NCI-H1436 treated with DMSO at 0.1 percent for 48 hours (cell line): ENCODE data around the gene GNB1.
"Not testable (repeated sequence)": the region's sequence is repeated elsewhere in the genome, so short reads cannot be mapped to it uniquely, and the experiment has no call there.

Source experiments
- DNase-seq: peaks from one replicate; lab custom pipeline; 2025; lab: John Stamatoyannopoulos, UW

GNB1 gene

DNA sequence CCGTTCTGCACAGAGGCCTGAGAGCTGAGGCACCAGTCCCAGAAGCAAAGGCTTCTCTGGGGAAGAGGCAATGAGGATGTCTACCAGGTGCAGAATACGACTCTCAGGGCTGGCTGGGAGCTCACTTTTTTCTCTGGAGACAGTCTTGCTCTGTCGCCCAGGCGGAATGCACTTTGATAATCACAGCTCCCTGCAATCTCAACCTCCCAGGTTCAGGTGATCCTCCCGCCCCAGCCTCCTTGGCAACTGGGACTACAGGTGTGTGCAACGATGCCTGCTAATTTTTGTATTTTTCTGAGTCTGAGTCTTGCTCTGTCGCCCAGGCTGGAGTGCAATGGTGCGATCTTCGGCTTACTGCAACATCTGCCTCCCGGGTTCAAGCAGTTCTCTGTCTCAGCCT is 130.2 kb downstream of the GNB1 start:
- DNase-seq = no peak

DNA sequence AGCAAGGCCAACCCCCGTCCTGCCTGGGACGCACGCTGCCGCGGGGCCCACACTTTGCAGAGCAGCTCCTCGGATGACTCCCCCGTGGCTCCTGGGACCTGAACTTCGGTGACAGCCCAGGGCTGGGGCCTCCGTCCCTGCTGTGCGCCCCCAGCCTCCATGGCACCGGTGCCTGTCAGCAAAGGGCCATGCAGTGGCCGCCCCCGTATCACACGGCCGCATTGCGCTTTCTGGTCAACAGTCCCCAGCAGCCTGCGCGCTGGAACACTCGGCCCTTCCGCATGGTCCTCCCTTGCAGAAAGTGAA is 130.6 kb downstream of the GNB1 start:
- no peak for DNase-seq

DNA sequence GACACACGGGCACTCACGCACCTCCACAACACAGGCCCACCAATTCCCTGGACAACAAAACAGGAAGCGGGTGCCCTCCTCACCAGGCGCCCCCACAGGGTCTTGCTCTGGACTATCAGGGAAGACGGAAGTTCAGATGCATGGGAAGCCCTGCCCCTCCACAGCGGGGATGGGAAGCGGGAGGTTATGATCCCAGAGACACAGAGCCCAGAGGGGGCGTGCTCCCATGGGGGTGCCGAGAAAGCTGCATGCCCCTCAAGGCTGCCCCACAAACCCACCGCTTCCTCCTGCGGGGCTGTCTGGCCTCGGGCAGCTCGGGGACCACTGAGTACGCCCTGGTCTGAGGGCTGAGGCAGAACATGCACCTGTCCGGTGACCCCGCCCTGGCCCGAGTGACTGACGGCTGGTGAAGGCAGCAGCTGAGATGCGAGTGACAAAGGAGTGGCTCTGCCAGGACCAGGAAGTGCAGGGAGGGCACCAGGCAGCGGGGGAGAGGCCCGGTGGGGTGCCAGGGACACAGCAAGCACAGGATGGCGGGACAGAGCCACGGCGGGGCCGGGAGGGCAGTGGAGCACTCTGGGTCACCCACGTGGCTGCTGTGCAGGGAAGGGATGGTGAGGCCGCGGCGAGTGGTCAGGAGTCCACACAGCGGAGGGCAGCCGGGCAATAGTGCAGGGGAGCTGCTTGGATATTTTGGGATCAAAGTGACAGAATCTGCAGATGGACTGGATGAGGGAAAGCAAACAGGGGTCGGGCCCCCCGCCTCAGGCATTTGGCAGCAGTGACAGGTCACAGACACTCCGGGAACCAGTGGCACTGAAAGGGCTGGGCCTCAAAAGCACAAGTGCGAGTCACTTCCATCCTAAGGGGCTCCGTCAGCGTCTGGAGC is 131.2 kb downstream of the GNB1 start:
- no peak for DNase-seq

DNA sequence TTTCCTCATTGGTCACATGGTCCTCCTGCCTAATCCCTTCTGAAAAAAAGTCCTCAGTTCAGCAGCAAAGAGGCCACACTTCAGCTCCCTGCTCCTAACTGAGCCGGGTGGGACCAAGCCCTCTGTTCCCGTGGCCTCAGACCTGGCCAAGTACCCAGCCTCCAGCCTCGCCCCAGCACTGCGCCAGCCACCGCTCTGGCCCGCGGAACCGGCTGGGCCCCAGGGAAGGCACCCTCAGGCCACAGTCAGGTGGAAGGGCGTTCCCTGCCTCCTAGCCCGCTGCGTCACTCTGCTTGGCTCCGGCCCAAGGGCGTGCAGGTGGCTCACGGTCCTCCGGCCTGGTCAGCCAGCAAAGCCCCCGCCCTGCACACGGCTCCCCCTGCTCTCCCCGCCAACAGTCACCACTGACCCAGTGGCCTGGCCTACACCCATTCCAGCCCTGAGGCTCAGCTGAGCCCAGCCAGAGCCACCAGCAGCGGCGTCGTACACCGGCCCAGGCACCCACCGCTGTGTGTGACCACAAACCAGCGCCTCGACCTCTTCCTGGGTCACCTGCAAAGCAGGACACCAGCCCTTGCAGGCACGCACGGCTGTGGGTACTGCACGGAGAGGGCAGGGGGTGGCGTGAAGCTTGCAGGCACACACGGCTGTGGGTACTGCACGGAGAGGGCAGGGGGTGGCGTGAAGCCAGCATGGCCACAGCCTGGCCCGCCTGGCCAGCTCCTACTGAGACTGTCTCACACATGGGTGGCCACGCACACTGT is 132.0 kb downstream of the GNB1 start:
- no peak for DNase-seq

DNA sequence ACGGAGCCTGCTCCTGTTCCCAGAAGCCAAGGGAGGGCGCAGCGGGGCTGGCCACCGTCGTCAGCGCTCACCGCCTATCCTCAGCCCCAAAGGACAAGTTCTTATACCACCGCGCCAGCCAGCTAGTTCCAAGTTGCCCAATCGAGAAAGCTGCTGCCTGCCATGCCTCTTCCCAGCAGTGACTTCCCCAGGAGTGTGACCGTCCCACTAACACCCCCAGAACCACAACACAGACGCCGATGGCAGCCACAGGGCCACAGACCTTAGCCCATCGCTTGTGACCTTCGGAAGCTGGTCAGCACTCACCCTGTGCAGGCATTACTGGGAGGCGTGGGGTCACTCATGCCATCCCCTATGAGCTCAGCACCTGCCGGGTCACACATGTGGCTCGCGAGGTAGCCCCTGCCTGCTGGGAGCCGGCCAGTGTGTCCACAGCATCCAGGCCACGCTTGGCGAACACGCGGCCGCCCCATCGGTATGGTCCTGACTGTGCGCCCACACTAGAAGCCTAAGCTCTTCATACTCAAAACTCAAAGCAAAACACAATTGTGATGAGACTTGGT is 132.7 kb downstream of the GNB1 start:
- no peak for DNase-seq

DNA sequence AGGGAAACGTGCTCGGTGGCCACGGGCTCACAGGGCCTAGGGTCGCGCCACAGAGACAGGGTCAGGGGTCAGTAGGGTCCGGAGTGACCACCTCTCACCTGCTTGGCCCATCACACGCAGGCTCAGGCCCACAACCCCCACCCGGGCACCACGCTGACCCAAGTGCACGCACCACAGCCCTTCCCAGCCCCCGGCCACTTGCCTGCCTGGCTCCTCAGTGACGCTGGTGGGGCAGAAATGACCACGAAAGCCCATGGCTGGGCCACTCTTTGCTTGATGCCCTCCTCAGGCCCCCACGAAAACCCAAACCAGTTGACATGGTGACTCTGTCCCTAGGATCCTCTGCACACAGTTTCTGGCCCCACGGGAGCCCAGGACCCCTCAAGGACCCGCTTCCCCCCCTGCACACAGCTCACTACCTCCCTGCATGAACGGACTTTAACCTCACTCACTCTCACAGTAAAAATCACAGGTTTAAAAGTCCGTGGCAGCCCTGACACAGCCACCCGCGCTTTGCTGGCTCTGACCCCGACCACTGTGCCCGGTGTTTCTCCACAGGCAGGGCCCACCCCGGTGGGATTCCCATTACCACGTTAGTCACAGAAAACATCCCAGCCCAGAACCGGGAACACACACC is 133.3 kb downstream of the GNB1 start:
- no peak for DNase-seq

DNA sequence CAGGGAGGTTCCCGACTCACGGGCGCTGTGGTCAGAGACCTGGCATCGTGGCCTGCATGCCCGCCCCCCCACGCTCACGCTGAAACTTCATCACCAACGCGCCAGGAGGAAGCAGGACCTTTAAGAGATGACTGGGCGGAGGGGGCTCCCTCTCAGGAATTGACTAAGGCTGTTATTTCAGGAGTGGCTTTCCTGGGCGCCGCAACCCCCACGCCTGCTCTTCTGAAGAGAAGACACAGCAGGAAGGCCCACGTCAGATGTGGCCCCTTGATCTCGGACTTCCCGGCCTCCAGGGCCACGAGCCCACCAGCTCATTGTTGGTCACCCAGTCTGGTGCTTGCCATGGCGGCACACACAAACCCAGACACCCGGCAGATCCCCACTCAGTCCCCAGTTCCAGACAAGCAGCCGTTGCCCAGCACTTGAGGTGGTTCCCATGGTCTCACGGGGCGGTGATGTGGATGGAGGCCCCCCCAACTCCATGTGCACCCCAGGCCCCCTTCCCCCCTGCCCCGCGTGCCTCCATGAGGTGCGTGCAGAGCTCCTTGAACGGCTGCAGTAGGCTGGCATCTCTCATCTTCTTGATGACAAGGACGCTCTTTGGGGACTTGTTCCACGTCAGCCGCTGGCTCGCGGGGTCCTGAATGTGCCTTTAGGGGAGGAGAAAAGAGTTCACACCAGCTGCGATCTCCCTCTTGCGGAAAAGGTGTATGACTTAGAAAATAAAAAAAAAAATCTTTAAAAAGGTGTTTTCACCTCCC is 134.0 kb downstream of the GNB1 start:
- no peak for DNase-seq

DNA sequence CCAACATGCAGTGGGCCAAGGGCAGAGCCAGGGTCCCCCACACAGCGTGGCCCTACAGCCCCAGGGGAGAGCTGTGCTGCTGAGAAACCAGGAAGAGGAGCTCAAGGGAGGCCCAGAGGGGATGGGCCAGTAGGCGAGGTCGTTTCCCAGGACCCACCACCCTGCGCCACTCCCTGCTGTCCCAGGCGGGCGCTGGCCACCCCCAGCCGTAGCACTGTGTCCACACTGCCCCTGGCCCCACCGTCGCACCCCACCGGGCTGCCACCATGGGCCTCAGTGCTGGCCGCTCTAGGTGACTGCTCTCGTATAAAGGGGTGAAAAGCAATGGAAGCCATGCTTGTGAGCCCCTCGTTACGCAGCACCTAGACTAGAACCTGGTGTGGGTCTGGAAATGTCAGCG is 135.0 kb downstream of the GNB1 start:
- DNase-seq = no peak

DNA sequence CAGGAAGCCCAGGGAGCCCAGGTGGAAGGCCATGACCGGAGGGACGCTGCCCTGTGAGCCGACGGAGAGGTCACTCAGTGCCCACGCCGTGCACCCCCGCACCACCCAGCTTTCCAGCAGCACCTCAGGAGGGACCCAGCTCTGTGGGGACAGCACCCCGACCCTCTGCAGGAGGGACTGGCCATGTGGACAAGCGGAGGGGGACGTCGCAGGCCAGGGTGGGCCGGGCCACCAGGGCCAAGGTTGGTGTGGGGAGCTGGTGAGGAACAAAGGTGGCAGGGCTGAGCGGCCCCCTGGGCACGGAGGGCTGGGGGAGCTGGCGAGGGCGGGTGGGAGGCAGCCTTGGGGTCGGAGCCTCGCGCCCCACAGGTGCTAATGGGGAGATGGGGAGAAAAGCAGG is 135.5 kb downstream of the GNB1 start:
- DNase-seq = no peak

DNA sequence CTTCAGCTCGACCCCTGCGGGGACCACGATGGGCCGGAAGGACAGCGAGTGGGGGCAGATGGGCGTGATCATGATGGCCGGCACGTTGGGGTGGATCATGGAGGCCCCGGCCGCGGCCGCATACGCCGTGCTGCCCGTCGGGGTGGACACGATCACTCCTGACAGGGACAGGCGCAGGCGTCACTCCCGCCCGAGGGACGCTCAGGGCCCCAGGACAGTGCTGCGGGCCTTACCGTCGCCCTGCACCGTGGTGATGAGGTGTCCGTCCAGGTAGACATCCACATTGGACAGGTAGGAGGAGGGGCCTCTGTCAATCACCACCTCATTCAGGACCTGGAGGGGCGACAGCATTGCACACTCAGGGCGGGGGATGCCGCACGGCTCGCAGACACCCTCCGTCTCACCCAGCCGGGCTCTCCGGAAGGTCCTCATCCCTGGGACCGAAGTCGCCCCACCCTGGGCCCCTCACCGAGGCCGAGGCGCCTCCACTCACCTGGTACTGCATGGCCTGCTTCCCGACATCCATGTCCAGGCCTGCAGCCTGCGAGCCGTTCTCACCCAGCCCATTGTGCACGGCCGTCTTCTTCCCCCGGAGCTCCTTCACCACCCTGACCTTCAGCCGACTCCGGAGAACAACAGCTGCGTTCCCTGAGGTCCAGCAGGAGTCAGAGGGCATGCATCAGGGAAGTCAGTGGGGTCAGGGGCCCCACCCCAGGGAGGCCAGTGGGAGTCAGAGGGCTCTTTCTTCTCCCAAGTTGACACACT is 136.7 kb downstream of the GNB1 start:
- no peak for DNase-seq

DNA sequence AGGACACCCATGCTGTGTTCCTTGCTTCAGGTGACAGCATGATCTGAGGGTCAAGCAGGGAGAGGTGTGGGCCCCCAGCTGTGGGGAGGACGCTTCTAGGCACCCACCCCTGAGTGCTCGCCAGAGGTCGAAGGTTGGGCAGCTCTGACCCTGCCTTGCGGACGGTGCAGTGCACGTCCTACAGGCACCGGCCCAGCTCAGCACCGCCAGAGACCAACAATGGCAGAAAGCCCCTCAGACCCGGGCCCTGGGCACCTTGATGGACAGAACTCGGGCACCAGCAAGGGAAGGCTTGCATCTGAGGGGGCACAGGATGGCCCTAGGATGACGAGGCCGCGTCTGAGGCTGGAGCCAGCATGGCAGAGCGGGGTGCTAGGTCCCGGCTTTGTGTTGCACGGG is 137.3 kb downstream of the GNB1 start:
- no peak for DNase-seq

DNA sequence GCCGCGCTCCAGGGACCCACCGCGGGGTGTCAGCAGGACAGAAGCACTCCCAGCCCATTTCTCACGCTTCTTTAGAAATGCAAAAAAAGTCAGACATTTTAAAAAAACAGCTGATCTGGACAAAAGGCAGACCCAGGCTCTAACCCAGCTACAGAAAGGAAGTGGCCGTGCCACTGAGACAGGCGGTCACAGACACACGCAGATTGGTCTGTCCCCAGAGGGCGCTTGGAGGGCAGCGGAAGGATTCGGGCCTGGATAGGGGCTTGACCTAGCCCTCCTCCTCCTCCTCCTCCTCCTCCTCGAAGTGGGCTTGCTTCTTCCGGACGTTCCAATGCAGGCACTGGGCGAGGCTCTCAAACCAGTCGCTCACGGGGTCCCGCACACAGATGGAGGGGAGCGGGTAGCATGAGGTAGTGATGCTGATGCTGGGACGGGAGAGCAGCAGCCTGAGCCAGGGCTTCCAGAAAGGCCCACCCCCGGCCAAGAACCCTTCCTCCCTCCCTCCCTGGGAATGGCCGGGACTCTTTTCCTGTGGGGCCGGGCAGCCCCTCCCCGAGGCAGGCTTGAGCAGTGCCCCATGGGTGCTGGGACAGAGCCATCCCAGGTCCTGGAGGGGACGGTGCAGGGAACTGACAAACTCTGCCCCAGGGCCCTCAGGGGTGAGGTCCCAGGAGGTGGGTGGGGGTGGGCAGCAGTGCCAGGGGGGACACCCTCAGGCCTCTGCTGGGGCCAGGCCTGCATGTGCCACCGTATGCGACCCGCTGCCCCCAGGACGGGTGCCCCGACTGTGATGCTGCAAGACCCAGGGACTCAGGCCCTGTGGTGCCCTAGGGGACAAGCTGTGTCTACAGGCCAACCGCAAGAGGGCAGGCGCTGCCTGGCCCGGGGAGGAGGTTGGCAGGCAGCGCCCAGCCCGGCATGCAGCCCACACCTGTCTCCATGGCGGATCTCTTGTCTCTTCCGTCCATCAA is 138.0 kb downstream of the GNB1 start:
- DNase-seq = no peak

DNA sequence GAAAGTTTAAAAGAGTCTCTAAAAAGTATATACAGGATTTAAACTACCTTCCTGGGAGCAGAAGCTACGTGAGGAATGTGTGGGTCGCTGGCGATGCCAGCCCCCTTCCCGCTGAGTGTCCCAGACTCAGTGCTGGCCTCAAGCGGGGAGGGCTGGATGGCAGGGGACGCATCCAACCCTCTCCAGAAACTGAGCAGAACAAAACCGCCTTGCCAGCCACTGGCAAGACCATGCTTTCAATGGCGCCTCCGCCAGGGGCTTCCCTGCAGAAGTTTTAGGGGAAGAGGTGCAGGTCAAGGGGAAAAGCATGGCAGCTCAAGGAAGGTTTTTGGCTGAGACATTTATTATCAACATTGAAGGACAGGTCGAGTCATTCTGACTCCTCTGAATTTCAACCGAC is 138.7 kb downstream of the GNB1 start:
- DNase-seq = no peak

DNA sequence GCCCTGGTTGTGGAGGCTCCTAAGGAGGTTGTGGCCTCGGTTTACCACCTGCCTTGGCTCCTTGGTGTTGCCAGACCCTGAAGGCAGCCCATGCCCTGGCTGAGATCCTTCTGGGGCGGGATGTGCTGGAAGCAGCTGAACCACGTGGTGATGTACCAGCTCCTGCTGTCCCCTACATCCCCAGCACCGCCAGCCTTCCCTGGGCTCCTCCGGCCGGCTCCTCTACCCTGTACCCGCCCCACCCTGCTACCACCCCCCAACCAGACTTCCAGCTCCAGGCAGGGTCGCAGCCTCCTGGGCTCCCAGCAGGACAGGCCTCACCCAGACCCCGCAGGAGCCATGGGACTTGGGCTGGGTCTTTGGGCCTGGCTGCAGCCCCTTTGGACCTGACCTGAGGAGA is 140.9 kb downstream of the GNB1 start:
- DNase-seq = not testable (repeated sequence)

DNA sequence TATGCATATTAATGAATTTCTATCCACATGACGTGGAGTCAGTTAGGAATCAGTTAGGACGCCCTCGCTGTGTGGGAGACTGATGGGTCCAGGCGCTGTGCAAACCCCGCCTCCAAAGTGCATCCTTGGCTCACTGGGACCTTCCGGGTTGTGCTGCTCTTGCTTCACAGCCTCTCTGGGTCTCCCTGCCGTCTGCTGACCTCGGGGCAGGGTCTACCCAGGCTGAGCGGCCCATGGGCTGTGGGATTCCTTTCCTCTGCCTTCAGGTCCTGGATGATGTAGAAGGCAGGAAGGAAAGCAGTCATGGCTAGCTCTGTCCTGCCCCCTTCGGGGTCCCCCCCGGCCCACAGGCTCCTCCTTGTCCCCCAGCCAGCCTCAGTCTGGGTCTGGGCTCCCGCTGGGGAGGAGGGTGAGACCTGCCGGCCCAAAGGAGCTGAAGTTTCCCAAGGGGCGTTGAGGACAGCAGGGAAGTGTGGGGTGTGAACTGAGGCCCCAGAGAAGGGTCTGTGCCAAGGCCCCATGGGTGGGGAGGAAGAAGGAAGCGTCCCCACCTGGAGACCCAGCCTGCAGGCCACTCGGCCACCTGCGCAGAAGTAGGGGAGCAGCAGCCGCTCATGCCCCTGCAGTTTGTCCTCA is 142.1 kb downstream of the GNB1 start:
- DNase-seq = no peak

DNA sequence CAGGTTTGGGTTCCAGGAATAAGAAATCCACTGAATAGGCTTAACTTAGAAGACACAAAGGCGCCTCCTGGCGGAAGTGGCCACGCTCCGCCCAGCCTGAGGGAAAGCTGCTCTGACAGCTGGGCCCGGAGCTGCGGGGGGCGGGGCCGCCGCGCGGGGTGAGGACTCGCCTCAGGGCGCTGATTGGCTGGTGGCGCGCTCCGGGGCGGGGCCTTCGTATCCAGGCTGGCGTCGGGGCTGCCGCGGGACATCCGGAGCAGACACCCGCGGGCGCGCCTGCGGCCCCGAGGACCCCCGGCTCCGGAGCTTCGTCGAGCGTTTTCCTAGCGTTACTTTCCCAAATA is 144.3 kb downstream of the GNB1 start:
- DNase-seq = not testable (repeated sequence)

DNA sequence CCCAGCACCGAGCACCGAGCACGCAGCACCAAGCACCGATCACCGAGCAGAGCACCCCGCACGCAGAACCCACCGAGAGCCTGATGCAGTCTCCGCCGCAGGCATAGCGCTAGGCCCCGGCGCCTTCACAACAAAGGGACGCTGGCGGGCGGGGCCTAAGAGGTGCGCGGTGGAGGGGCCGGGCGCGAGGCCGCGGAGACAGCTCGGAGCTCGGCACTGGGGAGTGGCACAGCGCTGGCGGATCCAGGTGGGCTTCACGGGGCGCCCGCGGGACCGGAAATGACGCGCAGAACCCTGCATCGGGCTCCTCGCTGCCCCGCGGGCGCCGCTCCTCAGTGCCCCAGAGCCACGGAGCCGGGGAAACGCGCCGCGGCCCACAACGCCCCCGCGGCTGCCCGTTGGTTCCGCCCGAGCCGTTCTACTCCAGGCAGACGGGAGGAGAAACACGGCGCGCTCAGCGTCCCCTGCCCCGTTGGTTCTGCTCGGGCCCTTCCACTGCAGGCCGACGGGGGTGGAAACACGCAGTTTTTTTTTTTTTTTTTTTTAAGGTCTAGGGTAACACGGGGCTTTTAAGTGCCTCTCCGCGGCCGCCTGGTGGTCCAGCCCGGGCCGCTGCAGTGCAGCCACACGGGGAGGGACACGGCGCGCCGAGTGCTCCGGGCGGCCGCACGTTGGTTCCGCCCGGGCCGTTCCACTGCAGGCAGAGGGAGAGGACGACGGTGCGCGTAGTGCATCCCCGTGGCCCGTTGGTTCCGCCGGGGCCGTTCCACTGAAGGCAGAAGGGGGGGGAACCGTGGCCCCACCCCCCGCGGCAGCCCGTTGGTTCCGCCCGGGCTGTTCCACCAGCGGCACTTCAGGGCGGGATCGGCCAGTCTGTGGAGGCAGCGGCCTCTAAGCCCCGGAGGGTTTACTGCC is 145.0 kb downstream of the GNB1 start:
- not testable (repeated sequence) for DNase-seq

DNA sequence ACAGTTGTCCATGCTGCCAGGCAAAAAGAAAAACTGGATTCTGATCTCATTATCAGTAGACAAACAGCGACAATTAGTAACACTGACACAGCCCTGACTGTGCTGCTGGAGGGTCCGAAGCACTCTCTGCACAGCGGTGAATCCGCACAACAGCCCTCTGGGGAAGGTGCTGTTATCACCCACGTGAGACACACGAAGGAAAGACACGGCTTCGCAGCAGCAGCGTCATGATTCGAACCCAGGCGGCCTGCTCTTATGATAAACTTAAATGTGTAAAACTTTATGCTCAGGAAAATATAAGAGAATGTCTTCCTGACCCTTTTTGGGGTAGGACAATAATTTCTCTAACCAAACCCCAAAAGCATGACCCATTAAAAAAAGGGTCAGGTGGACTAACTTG is 148.4 kb downstream of the GNB1 start:
- not testable (repeated sequence) for DNase-seq

DNA sequence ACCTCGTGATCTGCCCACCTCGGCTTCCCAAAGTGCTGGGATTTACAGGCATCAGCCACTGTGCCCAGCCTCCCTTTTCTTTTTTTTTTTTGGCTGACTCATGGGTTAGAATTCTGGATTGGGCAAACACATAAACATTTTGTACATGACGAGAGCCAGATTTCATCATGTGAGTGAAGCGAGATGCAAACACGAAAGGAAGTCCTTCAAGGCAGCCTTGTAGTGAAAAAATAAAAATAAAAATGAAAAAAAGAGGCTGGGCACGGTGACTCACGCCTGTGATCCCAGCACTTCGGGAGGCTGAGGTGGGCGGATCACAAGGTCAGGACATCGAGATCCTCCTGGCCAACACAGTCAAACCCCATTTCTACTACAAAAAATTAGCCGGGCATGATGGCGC is 149.9 kb downstream of the GNB1 start:
- not testable (repeated sequence) for DNase-seq
